GM19238 (cell line): ENCODE results near the gene CDK11B.
"Not testable (repeated sequence)": the region's sequence is repeated elsewhere in the genome, so short reads cannot be mapped to it uniquely, and the experiment has no call there.

Source experiments
- DNase-seq: peaks from one replicate; pipeline ENCODE4 v3.0.0; 2011; ENCODE audit warnings: low spot score; ENCODE audit not compliant: insufficient read length

The CDK11B gene

GRCh38 chr1:1658583-1659549 is at the start of gene CDK11B:
CDK11B (minus strand) TSS chr1:1659004; CDS start chr1:1657485, 1,519 bp downstream.
- peak; percentile 87 for DNase-seq

- DNase-seq, result not testable (repeated sequence)
Measured at GRCh38 chr1:1707897-1708296, 49.1 kb upstream of the CDK11B start.

GRCh38 chr1:1707241-1707640 is 48.4 kb upstream of the CDK11B start:
- DNase-seq, result not testable (repeated sequence)

GRCh38 chr1:1705623-1706022 is 46.8 kb upstream of the CDK11B start:
- DNase-seq, result not testable (repeated sequence)

- not testable (repeated sequence) for DNase-seq
Measured at GRCh38 chr1:1704284-1704957, 45.6 kb upstream of the CDK11B start.

- DNase-seq, result no peak
Measured at GRCh38 chr1:1703796-1704195, 45.0 kb upstream of the CDK11B start.

- not testable (repeated sequence) for DNase-seq
Measured at GRCh38 chr1:1702506-1702905, 43.7 kb upstream of the CDK11B start.

- not testable (repeated sequence) for DNase-seq
Measured at GRCh38 chr1:1700557-1700956, 41.8 kb upstream of the CDK11B start.

GRCh38 chr1:1700067-1700466 is 41.3 kb upstream of the CDK11B start:
- DNase-seq, result not testable (repeated sequence)

- not testable (repeated sequence) for DNase-seq
Measured at GRCh38 chr1:1699061-1699460, 40.3 kb upstream of the CDK11B start.

GRCh38 chr1:1697358-1698183 is 38.8 kb upstream of the CDK11B start:
- DNase-seq, result not testable (repeated sequence)

- not testable (repeated sequence) for DNase-seq
Measured at GRCh38 chr1:1696431-1697357, 37.9 kb upstream of the CDK11B start.

- peak; percentile 53 for DNase-seq
Measured at GRCh38 chr1:1692714-1693647, 34.2 kb upstream of the CDK11B start, which contains the start of gene SLC35E2B. SLC35E2B (minus strand) TSS chr1:1692795; CDS start chr1:1676699, 16,096 bp downstream.

GRCh38 chr1:1692324-1692713 is 33.5 kb upstream of the CDK11B start:
- DNase-seq, result not testable (repeated sequence)

GRCh38 chr1:1691443-1691842 is 32.6 kb upstream of the CDK11B start:
- not testable (repeated sequence) for DNase-seq

GRCh38 chr1:1689526-1689925 is 30.7 kb upstream of the CDK11B start:
- not testable (repeated sequence) for DNase-seq

- DNase-seq, result no peak
Measured at GRCh38 chr1:1687846-1688245, 29.0 kb upstream of the CDK11B start.

- no peak for DNase-seq
Measured at GRCh38 chr1:1684031-1684681, 25.4 kb upstream of the CDK11B start.
